ENCODE data around the gene FMN1.

The FMN1 gene

GRCh38 chr15:33191591-33191990, 2.9 kb downstream of the FMN1 start:
- DNase-seq (ENCODE audit: low read depth, low spot score) = no peak
- POLR2A ChIA-PET = no interaction called here
- no peak for TF ChIP-seq CTCF (IDR thresholded peaks at IDR 0.05; ENCODE audit: insufficient read depth, low read length, missing control alignments)
- CTCF ChIA-PET = interaction anchor here (1.1 kb wide), 1 partner anchor 12 kb away, joined by 3 read pairs; no protein-coding TSS in a partner anchor
- H3K4me3 ChIP-seq (ENCODE audit: low read depth, low read length) = no peak overlapping the region

GRCh38 chr15:33190539-33190938, 4.0 kb downstream of the FMN1 start:
- POLR2A ChIA-PET = no interaction called here
- CTCF ChIA-PET = no interaction called here
- TF ChIP-seq CTCF (IDR thresholded peaks at IDR 0.05; ENCODE audit: insufficient read depth, low read length, missing control alignments) = no peak
- H3K4me3 ChIP-seq (ENCODE audit: low read depth, low read length) = no peak overlapping the region
- no peak for DNase-seq (ENCODE audit: low read depth, low spot score)

- no peak overlapping the region for H3K4me3 ChIP-seq (ENCODE audit: low read depth, low read length)
- POLR2A ChIA-PET = no interaction called here
- CTCF ChIA-PET = no interaction called here
- no peak for TF ChIP-seq CTCF (IDR thresholded peaks at IDR 0.05; ENCODE audit: insufficient read depth, low read length, missing control alignments)
- DNase-seq (ENCODE audit: low read depth, low spot score) = no peak
Observed at GRCh38 chr15:33188641-33189257, 5.8 kb downstream of the FMN1 start.

- ChIA-PET POLR2A (no interaction called here), CTCF (no interaction called here)
- DNase-seq (ENCODE audit: low read depth, low spot score) = no peak
- no peak for TF ChIP-seq CTCF (IDR thresholded peaks at IDR 0.05; ENCODE audit: insufficient read depth, low read length, missing control alignments)
- H3K4me3 ChIP-seq (ENCODE audit: low read depth, low read length) = no peak overlapping the region
Observed at GRCh38 chr15:33188159-33188558, 6.4 kb downstream of the FMN1 start.

- ChIA-PET POLR2A (no interaction called here), CTCF (no interaction called here)
- TF ChIP-seq CTCF (IDR thresholded peaks at IDR 0.05; ENCODE audit: insufficient read depth, low read length, missing control alignments) = no peak
- DNase-seq (ENCODE audit: low read depth, low spot score) = no peak
- no peak overlapping the region for H3K4me3 ChIP-seq (ENCODE audit: low read depth, low read length)
Observed at GRCh38 chr15:33183334-33183733, 11.2 kb downstream of the FMN1 start.

GRCh38 chr15:33182926-33183325, 11.6 kb downstream of the FMN1 start:
- CTCF ChIA-PET = no interaction called here
- POLR2A ChIA-PET = interaction anchor here (0.6 kb wide), 1 partner anchor 15 kb away, joined by 3 read pairs; no protein-coding TSS in a partner anchor
- TF ChIP-seq CTCF (IDR thresholded peaks at IDR 0.05; ENCODE audit: insufficient read depth, low read length, missing control alignments) = no peak
- no peak overlapping the region for H3K4me3 ChIP-seq (ENCODE audit: low read depth, low read length)
- no peak for DNase-seq (ENCODE audit: low read depth, low spot score)
